ENCODE data around the gene SUN5.
"Not testable (repeated sequence)": the region's sequence is repeated elsewhere in the genome, so short reads cannot be mapped to it uniquely, and the experiment has no call there.

DNA sequence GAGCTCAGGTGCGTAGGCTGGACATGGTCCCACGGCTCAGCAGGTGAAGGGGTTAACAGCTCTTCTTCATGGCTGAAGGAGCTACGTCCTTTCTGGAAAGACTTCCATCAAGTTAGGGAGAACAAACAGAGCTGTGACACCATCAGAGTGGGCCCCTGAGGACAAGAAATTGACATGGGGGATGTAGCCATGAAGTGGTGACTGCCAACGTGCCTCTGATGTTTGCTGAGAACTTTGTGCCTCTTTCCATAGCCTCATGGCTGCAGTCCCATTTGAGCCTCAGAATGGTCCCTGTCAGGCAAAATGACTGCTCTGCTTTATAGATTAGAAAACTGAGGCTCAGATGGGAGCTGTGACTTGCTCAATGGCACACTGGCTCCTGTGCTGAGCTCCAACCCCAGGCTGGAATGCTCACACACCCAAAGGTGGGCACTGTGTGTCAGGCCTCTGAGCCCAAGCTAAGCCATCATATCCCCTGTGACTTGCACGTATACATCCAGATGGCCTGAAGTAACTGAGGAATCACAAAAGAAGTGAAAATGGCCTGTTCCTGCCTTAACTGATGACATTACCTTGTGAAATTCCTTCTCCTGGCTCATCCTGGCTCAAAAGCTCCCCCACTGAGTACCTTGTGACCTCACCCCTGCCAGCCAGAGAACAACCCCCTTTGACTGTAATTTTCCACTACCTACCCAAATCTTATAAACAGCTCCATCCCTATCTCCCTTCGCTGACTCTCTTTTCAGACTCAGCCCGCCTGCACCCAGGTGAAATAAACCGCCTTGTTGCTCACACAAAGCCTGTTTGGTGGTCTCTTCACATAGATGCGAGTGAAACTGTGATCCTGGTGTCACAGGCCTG is 29.8 kb downstream of the SUN5 start:
- TF ChIP-seq, protein P1, sequence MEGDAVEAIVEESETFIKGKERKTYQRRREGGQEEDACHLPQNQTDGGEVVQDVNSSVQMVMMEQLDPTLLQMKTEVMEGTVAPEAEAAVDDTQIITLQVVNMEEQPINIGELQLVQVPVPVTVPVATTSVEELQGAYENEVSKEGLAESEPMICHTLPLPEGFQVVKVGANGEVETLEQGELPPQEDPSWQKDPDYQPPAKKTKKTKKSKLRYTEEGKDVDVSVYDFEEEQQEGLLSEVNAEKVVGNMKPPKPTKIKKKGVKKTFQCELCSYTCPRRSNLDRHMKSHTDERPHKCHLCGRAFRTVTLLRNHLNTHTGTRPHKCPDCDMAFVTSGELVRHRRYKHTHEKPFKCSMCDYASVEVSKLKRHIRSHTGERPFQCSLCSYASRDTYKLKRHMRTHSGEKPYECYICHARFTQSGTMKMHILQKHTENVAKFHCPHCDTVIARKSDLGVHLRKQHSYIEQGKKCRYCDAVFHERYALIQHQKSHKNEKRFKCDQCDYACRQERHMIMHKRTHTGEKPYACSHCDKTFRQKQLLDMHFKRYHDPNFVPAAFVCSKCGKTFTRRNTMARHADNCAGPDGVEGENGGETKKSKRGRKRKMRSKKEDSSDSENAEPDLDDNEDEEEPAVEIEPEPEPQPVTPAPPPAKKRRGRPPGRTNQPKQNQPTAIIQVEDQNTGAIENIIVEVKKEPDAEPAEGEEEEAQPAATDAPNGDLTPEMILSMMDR (IDR thresholded peaks at IDR 0.05; ENCODE audit: poor library complexity), result not testable (repeated sequence)
- TF ChIP-seq EZH2phosphoT487 (IDR thresholded peaks at IDR 0.05; ENCODE audit: low read depth, severe bottlenecking, unreplicated experiment), result not testable (repeated sequence)

Data from hepatocyte (in vitro differentiated cells).